Measurements from ENCODE around the gene USP48.

Gene USP48

GRCh38 chr1:21655748-21656147, 127.2 kb downstream of the USP48 start:
- H3K4me3 ChIP-seq (replicated peaks in 1 of 2; ENCODE audit: low read depth in 2 of 2, low read length in 2 of 2), result no peak overlapping the region
- TF ChIP-seq CTCF (IDR thresholded peaks at IDR 0.05; ENCODE audit: low read depth, low read length), result no peak
- no peak for DNase-seq (ENCODE audit: low read depth in 2 of 2)

GRCh38 chr1:21655259-21655658, 127.7 kb downstream of the USP48 start:
- TF ChIP-seq CTCF (IDR thresholded peaks at IDR 0.05; ENCODE audit: low read depth, low read length), result no peak
- DNase-seq (ENCODE audit: low read depth in 2 of 2), result no peak
- no peak overlapping the region for H3K4me3 ChIP-seq (replicated peaks in 1 of 2; ENCODE audit: low read depth in 2 of 2, low read length in 2 of 2)

GRCh38 chr1:21654209-21654608, 128.7 kb downstream of the USP48 start:
- TF ChIP-seq CTCF (IDR thresholded peaks at IDR 0.05; ENCODE audit: low read depth, low read length), result no peak
- no peak overlapping the region for H3K4me3 ChIP-seq (replicated peaks in 1 of 2; ENCODE audit: low read depth in 2 of 2, low read length in 2 of 2)
- no peak for DNase-seq (ENCODE audit: low read depth in 2 of 2)

- DNase-seq (ENCODE audit: low read depth in 2 of 2), result no peak
- H3K4me3 ChIP-seq (replicated peaks in 1 of 2; ENCODE audit: low read depth in 2 of 2, low read length in 2 of 2), result no peak overlapping the region
- no peak for TF ChIP-seq CTCF (IDR thresholded peaks at IDR 0.05; ENCODE audit: low read depth, low read length)
Observed at GRCh38 chr1:21653744-21654100, 129.2 kb downstream of the USP48 start.

GRCh38 chr1:21652937-21653743, 129.8 kb downstream of the USP48 start:
- no peak for TF ChIP-seq CTCF (IDR thresholded peaks at IDR 0.05; ENCODE audit: low read depth, low read length)
- DNase-seq (ENCODE audit: low read depth in 2 of 2), result no peak
- H3K4me3 ChIP-seq (replicated peaks in 1 of 2; ENCODE audit: low read depth in 2 of 2, low read length in 2 of 2), result no peak overlapping the region

- TF ChIP-seq CTCF (IDR thresholded peaks at IDR 0.05; ENCODE audit: low read depth, low read length), result no peak
- no peak overlapping the region for H3K4me3 ChIP-seq (replicated peaks in 1 of 2; ENCODE audit: low read depth in 2 of 2, low read length in 2 of 2)
- no peak for DNase-seq (ENCODE audit: low read depth in 2 of 2)
Observed at GRCh38 chr1:21652101-21652936, 130.6 kb downstream of the USP48 start.

All from cardiac fibroblast (primary cell).